ENCODE measurements around the gene CCDC167.

CCDC167 gene

DNA sequence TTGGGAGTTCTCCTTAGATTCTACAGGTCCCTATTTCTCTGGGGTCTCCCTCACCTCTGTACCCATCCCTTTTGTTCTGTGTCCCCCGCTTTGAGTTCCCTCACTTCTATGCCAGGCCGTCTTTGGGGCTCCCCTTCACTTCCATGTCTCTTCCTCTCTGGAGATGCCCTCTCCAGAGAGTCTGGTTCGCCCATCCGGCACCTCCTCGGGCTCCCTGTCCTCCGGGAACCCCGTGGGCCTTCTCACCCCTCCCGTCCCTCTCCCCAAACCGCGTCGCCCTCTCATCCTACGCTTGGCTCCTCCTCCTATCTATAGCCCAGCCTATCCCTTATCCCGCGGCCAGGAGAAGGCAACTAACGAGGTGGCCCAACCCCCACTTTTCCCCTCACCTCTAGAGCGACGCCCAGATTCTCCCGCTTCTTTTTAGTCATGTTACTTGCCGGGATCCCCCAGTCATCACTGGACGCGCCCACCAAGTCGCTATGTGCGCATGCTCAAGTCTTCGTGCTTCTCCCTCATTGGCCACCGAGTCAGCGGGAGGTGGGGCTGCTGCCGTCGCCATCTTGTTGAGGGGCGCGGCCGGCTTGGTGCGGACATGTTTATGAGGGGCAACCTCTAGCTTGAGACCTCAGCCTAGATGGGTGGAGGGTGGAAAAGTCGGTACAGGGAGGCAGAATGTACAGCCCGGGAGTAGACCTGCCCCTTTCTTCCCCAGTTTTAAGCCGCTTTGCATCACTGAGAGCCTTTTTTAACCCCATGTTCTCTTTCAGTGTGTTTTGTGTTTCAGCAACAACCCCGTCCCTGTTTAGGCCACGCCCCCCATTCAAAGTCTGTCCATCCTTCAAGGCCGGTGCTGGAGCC, at the start of gene CCDC167:
TSS of gene CCDC167 (minus strand) at position 461 of the 861 bp plus-strand sequence. CDS start at position 431, 30 bp downstream.
- peak; percentile 91 for DNase-seq

- no peak for DNase-seq
Measured at GRCh38 chr6:37549154-37549553, 49.5 kb upstream of the CCDC167 start.

GRCh38 chr6:37548067-37548674, 48.5 kb upstream of the CCDC167 start:
- no peak for DNase-seq

- DNase-seq, result no peak
Measured at GRCh38 chr6:37547564-37548061, 47.9 kb upstream of the CCDC167 start.

DNA sequence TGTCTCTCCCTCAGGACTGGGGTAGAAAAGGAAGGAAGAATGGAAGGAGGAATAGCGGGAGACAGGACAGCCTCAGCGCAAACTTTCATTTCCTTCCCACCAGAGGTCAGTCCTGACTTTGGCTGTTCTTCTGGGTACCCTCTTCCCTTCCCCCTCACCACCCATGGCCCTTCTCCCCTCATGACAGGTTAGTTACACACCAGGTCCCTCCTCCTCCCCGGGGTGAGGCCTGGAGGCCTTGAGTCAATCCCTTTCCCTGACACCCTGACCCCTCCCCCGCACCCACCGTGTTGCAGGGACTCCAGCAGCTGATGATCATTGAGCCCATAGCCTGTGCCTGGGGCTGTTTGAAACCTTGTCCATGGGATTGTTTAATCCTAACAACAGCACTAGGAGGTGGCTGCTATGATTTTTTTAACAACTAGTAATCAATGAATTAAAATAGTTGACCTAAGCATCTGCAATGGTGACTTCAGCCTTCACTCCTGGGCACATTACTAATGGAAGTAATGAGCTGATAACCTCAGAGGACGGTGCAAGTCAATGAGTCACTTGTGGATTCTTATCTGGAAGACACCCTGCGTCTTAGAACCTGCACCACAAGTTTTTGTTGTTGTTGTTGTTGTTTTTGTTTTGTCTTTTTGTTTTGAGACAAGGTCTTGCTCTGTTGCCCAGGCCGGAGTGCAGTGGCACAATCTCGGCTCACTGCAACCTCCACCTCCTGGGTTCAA, 46.6 kb upstream of the CCDC167 start:
- DNase-seq, result no peak

GRCh38 chr6:37544530-37544929, 44.8 kb upstream of the CCDC167 start:
- no peak for DNase-seq

DNA sequence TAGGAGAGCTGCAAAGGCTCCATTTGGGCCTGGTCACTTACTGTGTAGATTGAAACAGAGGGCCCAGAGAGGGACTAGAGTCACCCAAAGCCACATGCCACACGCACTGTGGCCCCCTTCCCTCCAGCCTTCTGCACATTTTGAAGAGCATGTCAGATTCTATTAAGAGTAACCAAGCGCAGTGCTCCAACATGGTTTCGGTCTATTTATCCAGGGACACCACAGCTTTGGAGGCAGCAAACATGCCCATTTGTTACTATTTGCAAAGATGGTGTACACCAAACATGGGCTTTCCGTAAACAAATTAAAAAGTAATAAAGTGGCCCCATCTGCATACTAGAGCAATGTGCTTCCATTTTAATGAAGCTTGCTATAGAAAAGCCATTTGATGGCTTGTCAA, 43.7 kb upstream of the CCDC167 start:
- no peak for DNase-seq

GRCh38 chr6:37541346-37541745, 41.7 kb upstream of the CCDC167 start:
- no peak for DNase-seq

DNA sequence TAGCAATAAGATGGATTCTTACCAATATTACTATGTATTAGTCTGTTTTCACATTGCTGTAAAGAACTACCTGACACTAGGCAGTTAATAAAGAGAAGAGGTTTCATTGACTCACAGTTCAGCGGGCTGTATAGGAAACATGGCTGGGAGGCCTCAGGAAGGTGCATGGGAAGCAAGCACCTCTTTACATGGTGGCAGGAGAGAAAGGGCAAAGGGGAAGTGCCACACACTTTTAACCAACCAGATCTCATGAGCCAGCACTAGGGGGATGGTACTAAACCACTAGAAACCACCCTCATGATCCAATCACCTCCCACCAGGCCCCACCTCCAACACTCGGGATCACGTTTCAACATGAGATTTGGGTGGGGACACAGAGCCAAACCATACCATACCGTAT, 40.7 kb upstream of the CCDC167 start:
- no peak for DNase-seq

DNA sequence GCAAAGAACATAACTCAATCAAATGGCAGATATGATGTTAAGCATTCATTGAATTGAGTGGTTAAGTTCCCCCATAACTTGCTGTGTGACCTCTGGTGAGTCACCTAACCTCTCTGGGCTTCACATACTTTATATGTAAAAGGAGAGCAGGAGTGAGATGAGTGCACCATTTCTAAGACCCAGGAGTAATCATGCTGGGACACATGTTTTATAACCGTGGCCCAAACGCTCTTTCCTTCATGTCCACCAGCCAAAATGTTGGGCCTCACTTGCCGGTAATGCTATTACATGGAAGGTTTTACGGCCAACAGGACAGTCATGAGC, 40.3 kb upstream of the CCDC167 start:
- no peak for DNase-seq

GRCh38 chr6:37539171-37540028, 39.7 kb upstream of the CCDC167 start:
- no peak for DNase-seq

DNA sequence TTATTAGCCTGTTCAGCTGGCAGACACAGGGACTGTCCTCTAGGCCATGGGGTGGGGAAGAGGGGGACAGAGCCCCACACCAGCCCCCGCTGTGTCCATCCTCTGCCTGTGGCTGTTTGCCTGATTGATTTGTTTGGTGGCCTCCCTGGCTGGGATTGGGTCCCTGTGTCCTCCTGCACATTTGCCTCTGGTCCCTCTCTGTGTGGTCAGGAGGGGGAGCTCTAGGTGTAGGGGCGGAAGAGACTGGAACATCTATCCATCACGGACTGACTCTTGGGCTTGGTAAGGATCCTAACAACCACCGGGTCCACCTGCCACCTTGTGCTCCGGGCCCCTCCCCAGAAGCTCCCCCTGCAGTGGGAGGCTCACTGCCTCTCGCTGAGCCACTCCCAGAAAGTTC, 38.4 kb upstream of the CCDC167 start:
- DNase-seq, result no peak

GRCh38 chr6:37537548-37537947, 37.9 kb upstream of the CCDC167 start:
- no peak for DNase-seq

DNA sequence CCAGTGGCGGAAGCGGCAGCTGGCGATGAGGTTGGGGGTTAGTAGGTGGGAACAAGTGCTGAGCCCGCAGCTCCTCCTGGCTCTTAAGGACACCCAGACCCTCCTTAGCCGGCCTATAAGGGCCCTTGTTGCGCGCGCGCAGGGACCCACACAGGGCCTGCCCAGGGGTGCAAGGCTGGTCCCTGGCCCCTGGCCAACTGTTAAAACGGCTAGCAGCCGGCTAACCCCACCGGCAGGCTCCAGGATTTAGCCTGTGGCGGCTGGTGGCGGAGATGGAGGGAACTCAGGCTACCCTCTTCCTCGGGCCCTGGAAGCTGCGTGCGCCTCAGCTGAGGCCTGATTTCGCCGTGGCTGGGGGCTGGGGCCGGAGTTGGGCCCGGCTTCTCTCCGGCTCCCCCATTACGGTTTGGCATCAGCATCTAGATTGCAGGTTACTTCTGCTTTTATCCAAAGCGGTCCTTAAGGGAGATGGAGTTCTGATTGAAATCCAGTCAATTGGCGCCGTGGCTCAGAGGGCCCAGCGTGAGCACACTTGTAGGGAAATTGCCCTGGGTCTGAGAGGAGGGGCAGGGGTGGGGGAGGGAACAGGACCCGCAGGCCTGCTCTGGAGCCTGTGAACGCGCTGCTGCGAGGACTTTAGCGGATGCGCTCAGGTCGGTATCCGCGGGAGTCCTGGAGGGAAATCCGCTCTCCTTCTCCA, 36.9 kb upstream of the CCDC167 start:
- no peak for DNase-seq

DNA sequence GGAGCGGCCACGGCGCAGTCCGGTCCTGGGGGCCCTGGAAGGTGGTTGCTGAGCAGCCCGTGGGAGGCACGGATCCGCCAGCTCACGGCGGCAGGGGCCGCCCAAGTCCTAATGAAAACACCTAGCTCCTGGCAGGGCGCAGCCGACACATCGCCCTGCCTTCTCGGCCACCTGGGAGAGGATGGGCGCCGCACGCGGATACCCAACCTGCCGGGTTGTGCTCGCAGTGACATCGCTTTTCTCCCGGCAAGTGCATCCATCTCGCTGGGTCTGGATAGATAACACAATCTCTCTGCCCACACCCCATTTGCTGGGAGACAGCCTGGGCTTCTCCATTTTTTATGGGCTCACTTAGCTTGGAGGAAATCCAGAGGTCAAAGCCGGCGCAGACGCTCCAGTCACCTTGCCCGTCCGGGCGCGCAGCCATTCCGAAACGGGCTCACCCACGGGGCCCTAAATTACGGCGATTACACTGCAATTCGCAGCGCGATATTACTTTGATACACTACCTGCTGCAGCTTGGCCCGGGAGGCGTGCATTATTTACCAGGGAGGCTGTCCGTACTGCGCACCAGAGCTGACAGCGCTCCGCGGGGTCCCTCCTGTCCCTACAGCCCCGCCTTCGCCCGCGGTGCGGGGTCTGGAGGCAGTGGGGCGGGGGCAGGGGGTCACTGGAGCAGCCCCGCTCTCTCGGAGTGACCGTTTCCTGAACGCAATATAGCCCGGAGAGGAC, 36.2 kb upstream of the CCDC167 start:
- DNase-seq, result no peak

GRCh38 chr6:37535428-37535758, 35.7 kb upstream of the CCDC167 start:
- DNase-seq, result no peak

GRCh38 chr6:37534893-37535292, 35.2 kb upstream of the CCDC167 start:
- no peak for DNase-seq

DNA sequence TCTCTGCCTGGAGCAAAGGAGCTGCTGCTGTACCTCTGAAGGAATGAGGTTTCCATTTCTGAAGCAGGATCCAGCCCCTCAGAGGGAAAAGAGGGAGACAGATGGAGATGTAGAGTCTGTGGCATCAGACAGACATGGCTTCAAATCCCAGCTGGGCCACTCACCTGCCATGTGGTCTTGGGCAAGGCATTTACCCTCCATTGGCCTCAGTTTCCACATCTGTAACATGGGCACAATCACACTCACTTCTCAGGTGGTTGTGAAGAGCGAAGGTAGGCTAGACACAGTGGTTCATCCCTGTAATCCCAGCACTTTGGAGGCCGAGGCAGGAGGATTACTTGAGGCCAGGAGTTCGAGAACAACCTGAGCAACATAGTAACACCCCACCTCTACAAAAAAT, 32.4 kb upstream of the CCDC167 start:
- DNase-seq, result no peak

- no peak for DNase-seq
Measured at GRCh38 chr6:37531437-37532036, 31.8 kb upstream of the CCDC167 start.

DNA sequence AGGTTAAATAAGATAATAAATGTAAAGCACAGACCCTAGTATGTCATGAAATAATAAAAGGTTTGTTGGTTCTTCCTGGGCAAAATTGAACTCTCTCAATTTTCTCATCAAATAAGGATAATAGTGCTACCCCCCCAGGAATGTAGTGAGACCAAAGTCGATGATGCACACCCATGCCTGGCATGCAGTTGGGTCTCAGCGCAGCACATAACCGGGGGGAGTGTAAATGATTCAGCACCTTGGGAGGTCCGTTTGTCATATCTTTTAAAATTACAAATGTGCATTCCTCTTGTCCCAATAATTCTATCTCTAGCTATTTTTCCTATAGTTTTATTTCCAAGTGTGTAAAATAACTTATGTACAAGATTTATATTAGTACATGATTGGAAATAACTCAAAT, 31.3 kb upstream of the CCDC167 start:
- DNase-seq, result no peak

DNA sequence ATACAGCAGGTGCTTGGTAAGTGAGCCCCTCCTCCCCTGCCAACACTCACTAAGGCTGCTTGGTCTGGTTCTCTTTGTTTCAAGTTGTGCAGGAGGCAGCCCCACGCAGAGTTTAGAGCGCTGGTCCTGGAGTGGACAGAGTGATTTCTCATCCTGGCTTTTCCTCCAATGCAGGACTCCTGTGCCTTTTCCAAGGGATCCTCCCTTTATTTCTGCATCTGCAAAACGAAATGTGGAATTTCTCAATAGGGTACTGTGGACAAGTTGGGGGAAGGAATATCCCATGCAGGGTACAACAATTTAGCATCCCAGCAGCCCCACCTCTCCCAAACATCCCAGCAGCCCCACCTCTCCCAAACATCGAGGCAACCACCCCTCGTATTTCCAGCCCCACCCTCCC, 30.6 kb upstream of the CCDC167 start:
- no peak for DNase-seq
